GM18520 (cell line): ENCODE data around the gene SRPK2.

Source experiments
- ATAC-seq: cut with Tn5 transposase; IDR thresholded peaks from one replicate; pipeline ENCODE4 v1.9.1; 2021; ENCODE audit not compliant: unreplicated experiment

SRPK2 gene

DNA sequence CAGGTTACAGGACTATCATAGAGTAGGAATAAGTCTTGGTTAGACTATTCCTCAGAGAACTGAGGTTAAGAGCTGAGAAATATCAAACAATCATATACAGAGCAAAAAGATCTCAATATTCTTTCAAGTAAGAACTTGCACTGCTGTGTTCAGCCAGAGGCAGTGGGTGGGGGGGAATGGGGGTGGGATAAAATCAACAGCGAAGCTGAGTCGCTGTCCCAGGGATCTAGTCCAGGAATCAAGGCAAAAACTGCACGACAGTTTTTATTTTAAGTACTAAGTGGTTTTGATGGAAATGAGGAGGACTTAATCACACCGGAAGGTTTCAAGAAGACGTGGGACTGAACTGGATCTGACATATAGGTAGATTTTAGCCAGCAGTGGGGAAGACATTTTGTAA is 159.1 kb downstream of the SRPK2 start:
- no peak for ATAC-seq

DNA sequence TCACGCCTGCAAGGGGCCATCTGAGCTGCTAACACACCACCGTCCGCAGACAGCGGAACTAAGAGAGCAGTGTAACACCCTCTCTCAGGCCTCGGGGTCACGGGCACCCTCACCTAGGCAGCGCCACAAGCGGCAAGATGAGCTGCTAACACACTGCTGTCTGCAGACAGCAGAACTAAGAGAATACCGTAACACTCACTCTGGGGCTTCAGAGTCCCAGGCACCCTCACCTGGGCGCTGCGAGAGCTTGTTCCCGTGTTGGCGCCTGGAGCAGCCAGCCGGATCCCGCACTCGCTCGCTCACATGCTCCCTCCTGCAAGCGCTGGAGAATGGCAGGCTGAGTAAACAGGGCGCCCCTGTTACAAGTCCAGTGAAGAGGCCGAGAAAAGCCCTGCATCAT is 160.2 kb downstream of the SRPK2 start:
- ATAC-seq, result no peak

- ATAC-seq, result no peak
Observed at GRCh38 chr7:105227391-105227790, 161.3 kb downstream of the SRPK2 start.

GRCh38 chr7:105224884-105225651 is 163.7 kb downstream of the SRPK2 start:
- no peak for ATAC-seq

GRCh38 chr7:105222953-105223352 is 165.8 kb downstream of the SRPK2 start:
- no peak for ATAC-seq

DNA sequence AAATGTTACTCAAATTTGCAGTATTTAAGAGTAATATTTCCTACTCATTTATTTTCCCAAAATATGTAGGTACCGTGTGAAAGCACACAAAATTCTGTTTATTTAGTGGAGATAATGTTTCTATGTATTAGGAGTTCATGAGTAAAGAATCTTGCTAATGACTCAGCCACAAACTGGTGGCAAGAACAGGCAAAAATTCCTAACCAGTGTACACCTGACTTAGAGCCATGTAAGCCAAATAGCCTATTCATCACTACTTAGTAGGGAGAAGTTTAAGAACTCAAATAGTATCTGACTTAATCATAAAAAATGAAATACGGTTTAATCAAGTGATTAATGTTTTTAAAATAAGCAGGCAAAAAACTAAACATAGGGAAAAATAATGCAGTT is 169.0 kb downstream of the SRPK2 start:
- no peak for ATAC-seq

GRCh38 chr7:105218939-105219770 is 169.6 kb downstream of the SRPK2 start:
- no peak for ATAC-seq

DNA sequence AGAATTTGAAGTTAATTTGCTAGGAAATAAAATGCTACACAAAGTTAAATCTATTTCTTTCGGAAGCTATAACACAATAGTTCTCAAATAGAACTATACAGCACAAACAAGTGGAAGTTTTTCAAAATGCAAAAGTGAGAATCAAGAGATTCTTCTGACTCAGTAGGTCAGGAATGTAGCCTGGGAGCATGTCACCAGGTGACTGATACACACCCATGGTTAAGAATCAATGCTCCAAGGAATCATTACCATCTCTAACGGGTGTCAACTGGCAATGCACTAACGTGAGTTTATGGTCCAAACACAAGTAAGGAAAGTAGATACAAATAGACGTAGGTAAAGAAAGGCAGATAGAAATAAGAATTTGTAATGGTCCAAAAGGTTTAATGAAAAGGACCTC is 170.5 kb downstream of the SRPK2 start:
- no peak for ATAC-seq

DNA sequence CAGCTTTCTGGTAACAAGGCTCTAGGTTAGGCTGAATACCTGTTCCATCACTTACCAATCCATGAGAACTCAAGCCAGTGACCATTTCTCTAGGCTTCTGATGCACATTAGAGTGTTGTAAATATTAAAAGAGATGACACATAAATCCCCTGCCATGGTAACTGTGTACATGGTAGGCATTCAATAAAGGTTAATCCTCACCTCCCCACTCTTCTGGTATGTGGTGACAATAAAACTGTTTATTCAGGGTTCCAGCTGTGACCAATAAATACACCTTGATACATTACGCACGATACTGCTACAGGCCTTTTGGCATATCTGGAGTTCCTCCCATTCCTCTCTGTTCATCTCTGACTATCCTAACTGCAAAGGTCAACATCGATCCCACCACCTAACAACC is 171.9 kb downstream of the SRPK2 start:
- ATAC-seq, result no peak

DNA sequence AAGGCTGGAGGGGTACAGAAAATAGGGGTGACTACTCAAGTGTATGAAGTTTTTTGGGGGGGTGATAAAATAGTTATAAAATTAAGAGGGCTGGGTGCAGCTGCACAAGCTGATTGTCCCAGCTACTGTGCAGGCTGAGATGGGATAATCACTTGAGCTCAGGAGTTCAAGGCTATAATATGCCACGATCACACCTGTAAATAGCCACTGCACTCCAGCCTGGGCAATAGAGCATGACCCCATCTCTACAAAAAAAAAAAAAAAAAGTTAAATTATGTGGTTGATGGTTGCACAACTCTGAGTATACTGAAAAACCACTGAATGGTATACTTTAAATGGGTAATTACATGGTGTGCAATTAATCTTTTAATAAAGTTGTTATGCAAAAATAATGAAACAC is 172.9 kb downstream of the SRPK2 start:
- ATAC-seq, result no peak

DNA sequence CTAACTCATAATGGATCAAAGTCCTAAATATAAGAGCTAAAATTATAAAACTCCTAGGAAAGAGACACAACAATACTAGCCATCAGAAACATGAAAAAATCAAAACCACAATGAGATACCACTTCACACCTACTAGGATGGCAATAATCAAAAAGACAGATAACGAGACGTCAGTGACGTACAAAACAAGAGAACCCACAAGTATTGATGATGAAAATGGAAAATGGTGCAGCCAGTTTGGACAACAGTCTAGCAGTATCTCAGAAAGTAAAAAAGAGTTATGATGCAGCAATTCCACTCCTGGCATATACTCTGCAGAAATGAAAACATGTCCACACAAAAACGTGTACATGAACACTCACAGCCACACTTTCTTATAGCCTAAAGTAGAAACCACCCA is 173.5 kb downstream of the SRPK2 start:
- ATAC-seq, result no peak

- ATAC-seq, result no peak
Observed at GRCh38 chr7:105213611-105214010, 175.1 kb downstream of the SRPK2 start.

DNA sequence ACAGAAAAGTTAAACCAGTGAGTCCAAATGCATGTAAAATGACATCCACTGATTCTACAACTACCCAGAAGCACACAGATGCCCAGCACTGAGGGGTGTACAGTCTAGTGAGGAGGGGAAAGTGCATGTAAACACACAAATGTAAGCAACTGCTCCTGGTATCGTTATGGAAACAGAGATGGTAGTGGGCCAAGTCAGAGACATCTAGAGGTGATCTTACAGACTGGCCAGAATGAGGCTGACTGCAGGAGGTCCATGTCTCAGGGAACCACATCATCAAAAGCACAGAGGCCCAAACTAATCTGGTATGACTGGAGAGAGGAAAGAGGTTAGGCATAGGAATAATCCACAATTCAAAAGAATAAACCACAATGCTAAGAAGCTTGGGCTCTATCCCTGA is 176.5 kb downstream of the SRPK2 start:
- no peak for ATAC-seq

DNA sequence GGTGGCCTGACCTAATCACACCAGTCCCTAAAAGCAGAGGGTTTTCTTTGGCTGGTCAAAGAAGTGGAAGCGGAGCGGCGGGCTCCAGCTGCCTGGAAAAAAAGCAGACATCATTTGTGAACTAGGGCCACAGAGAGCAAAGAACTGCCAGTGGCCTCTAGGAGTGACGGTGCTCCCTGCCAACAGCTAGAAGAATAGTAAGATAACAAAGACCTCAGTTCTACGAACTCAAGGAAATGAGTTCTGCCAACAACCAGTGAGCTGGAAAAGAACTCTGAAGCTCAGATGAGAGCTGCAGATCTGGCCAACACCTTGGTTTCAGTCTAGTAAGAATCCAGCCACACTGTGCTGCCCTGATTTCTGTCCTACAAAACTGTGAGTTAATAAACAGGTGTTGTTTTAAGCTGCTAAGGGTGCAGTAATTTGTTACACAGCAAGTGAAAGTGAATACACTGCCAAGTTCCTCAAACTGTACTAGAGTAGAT is 178.0 kb downstream of the SRPK2 start:
- ATAC-seq, result peak; percentile 74

GRCh38 chr7:105209870-105210269 is 178.9 kb downstream of the SRPK2 start:
- ATAC-seq, result no peak

GRCh38 chr7:105209433-105209832 is 179.3 kb downstream of the SRPK2 start:
- ATAC-seq, result no peak

GRCh38 chr7:105206985-105207384 is 181.7 kb downstream of the SRPK2 start:
- ATAC-seq, result no peak

DNA sequence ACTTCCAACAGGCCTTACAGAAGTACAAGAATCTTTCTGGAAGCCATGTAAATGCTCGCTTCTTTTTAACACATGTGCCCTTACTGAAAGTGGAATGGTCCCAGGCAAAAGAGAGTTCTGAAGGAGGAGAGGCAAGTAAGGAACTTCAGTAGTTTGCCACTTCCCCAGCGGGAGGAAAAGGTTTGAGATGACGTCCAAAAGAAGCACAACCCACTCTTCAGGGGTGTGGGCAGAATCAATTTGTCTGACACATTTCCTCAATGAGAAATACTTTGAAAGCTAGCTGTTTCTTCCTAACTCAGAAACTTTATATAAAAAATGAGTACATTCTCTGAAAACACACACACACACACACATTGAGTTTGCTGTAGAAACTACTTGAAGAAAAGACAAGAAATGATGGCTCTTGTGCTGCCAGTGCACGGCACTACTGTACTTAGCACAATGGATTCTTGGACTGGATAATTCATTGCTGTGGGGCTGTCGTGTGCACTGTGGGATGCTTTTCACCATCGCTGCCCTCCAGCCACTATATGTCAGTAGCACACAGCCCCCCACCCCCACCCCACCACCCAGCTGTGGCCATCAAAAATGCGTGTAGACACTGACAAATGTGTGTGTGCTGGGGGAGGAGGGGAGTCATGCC is 183.0 kb downstream of the SRPK2 start:
- no peak for ATAC-seq

GRCh38 chr7:105204953-105205352 is 183.8 kb downstream of the SRPK2 start:
- no peak for ATAC-seq

GRCh38 chr7:105204520-105204919 is 184.2 kb downstream of the SRPK2 start:
- ATAC-seq, result no peak

DNA sequence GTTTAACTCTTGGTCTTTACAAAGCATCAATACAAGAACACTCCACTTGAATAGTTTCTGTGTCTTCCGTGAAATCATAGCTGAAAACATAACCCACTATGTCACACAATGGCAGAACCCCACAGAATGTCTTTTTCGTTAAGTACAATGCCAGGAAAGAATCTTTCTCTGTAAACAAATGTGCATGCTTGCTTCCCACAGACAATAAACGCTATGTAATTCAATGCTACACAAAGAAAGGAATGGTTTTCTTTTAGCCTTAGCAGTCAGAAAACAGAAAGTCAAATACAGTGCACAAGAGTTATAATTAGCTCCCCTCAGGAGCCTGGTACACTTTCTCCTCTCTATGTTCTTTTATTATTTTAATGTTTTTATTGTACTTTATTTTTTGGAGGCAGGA is 186.1 kb downstream of the SRPK2 start:
- no peak for ATAC-seq

GRCh38 chr7:105199386-105199785 is 189.3 kb downstream of the SRPK2 start:
- no peak for ATAC-seq
